NCI-H1417 (cell line): ENCODE measurements around the gene CLDN11.

Experiments
- DNase-seq, 3 experiments: peaks; one replicate each; lab custom pipeline; 2025; lab: John Stamatoyannopoulos, UW

CLDN11 gene

GRCh38 chr3:170418422-170419398, at the start of gene CLDN11:
TSS of gene CLDN11 (plus strand) at chr3:170418868. CDS start at chr3:170419067, 199 bp downstream.
- peak; percentile 50 to 69 (median 66) for DNase-seq

GRCh38 chr3:170368921-170369320, 49.7 kb upstream of the CLDN11 start:
- DNase-seq: no peak

GRCh38 chr3:170372190-170372879, 46.3 kb upstream of the CLDN11 start:
- peak in 1 of 3 experiments; percentile 42 for DNase-seq

- no peak for DNase-seq
Measured at GRCh38 chr3:170383567-170383966, 35.1 kb upstream of the CLDN11 start.

GRCh38 chr3:170386468-170386867, 32.2 kb upstream of the CLDN11 start:
- no peak for DNase-seq

GRCh38 chr3:170387950-170388349, 30.7 kb upstream of the CLDN11 start:
- DNase-seq: no peak

- DNase-seq: no peak
Measured at GRCh38 chr3:170391108-170391507, 27.6 kb upstream of the CLDN11 start.

- DNase-seq: peak in 1 of 3 experiments; percentile 35
Measured at GRCh38 chr3:170397685-170398084, 21.0 kb upstream of the CLDN11 start.

GRCh38 chr3:170405101-170405500, 13.6 kb upstream of the CLDN11 start:
- DNase-seq: no peak

- DNase-seq: peak; percentile 4 to 71 (median 16)
Measured at GRCh38 chr3:170410428-170411029, 8.1 kb upstream of the CLDN11 start.

GRCh38 chr3:170413291-170413690, 5.4 kb upstream of the CLDN11 start:
- peak in 1 of 3 experiments; percentile 20 for DNase-seq

GRCh38 chr3:170414202-170414663, 4.4 kb upstream of the CLDN11 start:
- DNase-seq: peak; percentile 59 to 87 (median 79)

GRCh38 chr3:170417090-170417489, 1.6 kb upstream of the CLDN11 start:
- DNase-seq: peak in 2 of 3 experiments; percentile 16 to 45

GRCh38 chr3:170419557-170420087, 954 bp downstream of the CLDN11 start:
- no peak for DNase-seq

GRCh38 chr3:170420307-170420821, 1.7 kb downstream of the CLDN11 start:
- no peak for DNase-seq

GRCh38 chr3:170421111-170421641, 2.5 kb downstream of the CLDN11 start:
- no peak for DNase-seq

- DNase-seq: no peak
Measured at GRCh38 chr3:170421758-170422157, 3.1 kb downstream of the CLDN11 start.

GRCh38 chr3:170423001-170423615, 4.4 kb downstream of the CLDN11 start:
- DNase-seq: no peak

- DNase-seq: no peak
Measured at GRCh38 chr3:170424879-170425278, 6.2 kb downstream of the CLDN11 start.

GRCh38 chr3:170425491-170426239, 7.0 kb downstream of the CLDN11 start:
- DNase-seq: peak; percentile 14 to 42 (median 35)
